ENCODE measurements around the gene MTUS2. TPM values are rescaled to one million over a fixed set of nuclear protein-coding genes. Genes with fewer than 3 reads are reported as not detected.

Gene MTUS2
- polyA plus RNA-seq, 2 of the 4 experiments (the other 2 are of a cell fraction): not detected

GRCh38 chr13:28865951-28866350 is 45.8 kb downstream of the MTUS2 start (continued):
- no peak for TF ChIP-seq E2F6 (IDR thresholded peaks at IDR 0.05; ENCODE audit: borderline replicate concordance, low read depth)

DNA sequence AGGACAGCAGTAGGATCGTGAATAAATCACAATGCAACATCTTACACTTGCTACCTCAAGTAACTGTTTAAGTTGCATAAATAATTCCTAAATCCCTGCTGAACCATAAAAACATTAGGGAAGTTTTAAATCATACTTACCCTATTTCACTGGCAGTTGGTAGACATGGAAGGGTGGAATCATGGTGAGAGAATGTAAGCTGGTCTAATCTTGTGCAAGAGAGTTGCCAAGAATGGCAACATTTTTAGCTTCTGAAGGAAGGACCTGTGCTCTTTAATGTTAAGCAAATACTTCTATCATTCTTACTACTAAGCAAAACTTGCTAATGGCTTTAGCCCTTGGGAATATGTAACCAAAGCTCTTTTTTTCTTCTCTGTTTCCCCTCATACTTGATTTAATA is 46.8 kb downstream of the MTUS2 start:
- ATAC-seq: no peak
- Histone ChIP-seq H3K4me2 (no peak overlapping the region), H3K9me3 (no peaks in the 10 kb centered on the region), H3K4me3 (no peak overlapping the region), H3K4me1 (no peaks in the 10 kb centered on the region), H3K27ac (no peak overlapping the region)
- CTCF ChIA-PET: no interaction called here
- no peak for DNase-seq (ENCODE audit: low read depth in 1 of 2, low spot score in 1 of 2)
- POLR2A ChIA-PET: no interaction called here
- FAIRE-seq: no peak
- TF ChIP-seq NR3C1 (IDR thresholded peaks at IDR 0.05) (no peak), CHD4 (IDR thresholded peaks at IDR 0.05; ENCODE audit: borderline replicate concordance) (no peak), EHMT2 (IDR thresholded peaks at IDR 0.05; ENCODE audit: low read depth) (no peak), ATOH8 (CRISPR knock-in tag; IDR thresholded peaks at IDR 0.05; ENCODE audit: low read depth) (no peak)
- WGBS (ENCODE audit: missing lambda C conversion rate): 3% methylated on average over 1 of the region's 1 CpG

GRCh38 chr13:28867564-28867963 is 47.4 kb downstream of the MTUS2 start:
- WGBS (ENCODE audit: missing lambda C conversion rate): 0% methylated on average over 1 of the region's 1 CpG
- H3K4me2 ChIP-seq: no peak overlapping the region
- TF ChIP-seq HOXB13 (CRISPR knock-in tag; IDR thresholded peaks at IDR 0.05; ENCODE audit: low read depth) (no peak), RAD21 (conservative IDR thresholded peaks at IDR 0.05 in 1 of 2, IDR thresholded peaks at IDR 0.05 in 1 of 2) (no peak), ZNF302 (CRISPR knock-in tag; IDR thresholded peaks at IDR 0.05) (no peak), ESRRA (IDR thresholded peaks at IDR 0.05; ENCODE audit: borderline replicate concordance, low read length) (no peak), HOXB5 (CRISPR knock-in tag; IDR thresholded peaks at IDR 0.05) (no peak), CBX2 (IDR thresholded peaks at IDR 0.05; ENCODE audit: borderline replicate concordance, low read depth) (no peak), HOXA7 (CRISPR knock-in tag; IDR thresholded peaks at IDR 0.05) (no peak), RCOR1 (IDR thresholded peaks at IDR 0.05; ENCODE audit: low read depth, low read length) (no peak), RNF2 (IDR thresholded peaks at IDR 0.05; ENCODE audit: borderline replicate concordance, low read depth) (no peak), NFE2L2 (conservative IDR thresholded peaks at IDR 0.05; ENCODE audit: low read length) (no peak), JUN (IDR thresholded peaks at IDR 0.05) (no peak), ZSCAN20 (CRISPR knock-in tag; IDR thresholded peaks at IDR 0.05) (no peak), KDM5A (IDR thresholded peaks at IDR 0.05) (no peak), HMGXB4 (CRISPR knock-in tag; IDR thresholded peaks at IDR 0.05; ENCODE audit: borderline replicate concordance) (no peak), EHMT2 (IDR thresholded peaks at IDR 0.05; ENCODE audit: low read depth) (no peak), SREBF2 (IDR thresholded peaks at IDR 0.05) (no peak), TP53 (CRISPR knock-in tag; IDR thresholded peaks at IDR 0.05) (no peak), BHLHE40 (IDR thresholded peaks at IDR 0.05; ENCODE audit: low read depth, low read length) (no peak), FOSL2 (IDR thresholded peaks at IDR 0.05) (no peak), FOSL2 (CRISPR knock-in tag; IDR thresholded peaks at IDR 0.05) (no peak)
- TF ChIP-seq, protein P1, sequence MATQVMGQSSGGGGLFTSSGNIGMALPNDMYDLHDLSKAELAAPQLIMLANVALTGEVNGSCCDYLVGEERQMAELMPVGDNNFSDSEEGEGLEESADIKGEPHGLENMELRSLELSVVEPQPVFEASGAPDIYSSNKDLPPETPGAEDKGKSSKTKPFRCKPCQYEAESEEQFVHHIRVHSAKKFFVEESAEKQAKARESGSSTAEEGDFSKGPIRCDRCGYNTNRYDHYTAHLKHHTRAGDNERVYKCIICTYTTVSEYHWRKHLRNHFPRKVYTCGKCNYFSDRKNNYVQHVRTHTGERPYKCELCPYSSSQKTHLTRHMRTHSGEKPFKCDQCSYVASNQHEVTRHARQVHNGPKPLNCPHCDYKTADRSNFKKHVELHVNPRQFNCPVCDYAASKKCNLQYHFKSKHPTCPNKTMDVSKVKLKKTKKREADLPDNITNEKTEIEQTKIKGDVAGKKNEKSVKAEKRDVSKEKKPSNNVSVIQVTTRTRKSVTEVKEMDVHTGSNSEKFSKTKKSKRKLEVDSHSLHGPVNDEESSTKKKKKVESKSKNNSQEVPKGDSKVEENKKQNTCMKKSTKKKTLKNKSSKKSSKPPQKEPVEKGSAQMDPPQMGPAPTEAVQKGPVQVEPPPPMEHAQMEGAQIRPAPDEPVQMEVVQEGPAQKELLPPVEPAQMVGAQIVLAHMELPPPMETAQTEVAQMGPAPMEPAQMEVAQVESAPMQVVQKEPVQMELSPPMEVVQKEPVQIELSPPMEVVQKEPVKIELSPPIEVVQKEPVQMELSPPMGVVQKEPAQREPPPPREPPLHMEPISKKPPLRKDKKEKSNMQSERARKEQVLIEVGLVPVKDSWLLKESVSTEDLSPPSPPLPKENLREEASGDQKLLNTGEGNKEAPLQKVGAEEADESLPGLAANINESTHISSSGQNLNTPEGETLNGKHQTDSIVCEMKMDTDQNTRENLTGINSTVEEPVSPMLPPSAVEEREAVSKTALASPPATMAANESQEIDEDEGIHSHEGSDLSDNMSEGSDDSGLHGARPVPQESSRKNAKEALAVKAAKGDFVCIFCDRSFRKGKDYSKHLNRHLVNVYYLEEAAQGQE (IDR thresholded peaks at IDR 0.05): no peak
- no peaks in the 10 kb centered on the region for H3K9me3 ChIP-seq
- H3K4me1 ChIP-seq: no peaks in the 10 kb centered on the region
- no peak overlapping the region for H3K27ac ChIP-seq
- ChIA-PET POLR2A (no interaction called here), CTCF (no interaction called here)
- FAIRE-seq (no peak), DNase-seq (ENCODE audit: low read depth in 1 of 2, low spot score in 1 of 2) (no peak), ATAC-seq (no peak)
- H3K4me3 ChIP-seq: no peak overlapping the region
